Measurements from ENCODE around the gene C6orf141. TPM values are rescaled to one million over a fixed set of nuclear protein-coding genes. Genes with fewer than 3 reads are reported as not detected.

Gene C6orf141
- total and polyA plus RNA-seq, 2 of the 13 experiments (the other 11 are each of a cell fraction or from before 2014, with no cell fraction given) = 0.07 TPM; not detected in 1

DNA sequence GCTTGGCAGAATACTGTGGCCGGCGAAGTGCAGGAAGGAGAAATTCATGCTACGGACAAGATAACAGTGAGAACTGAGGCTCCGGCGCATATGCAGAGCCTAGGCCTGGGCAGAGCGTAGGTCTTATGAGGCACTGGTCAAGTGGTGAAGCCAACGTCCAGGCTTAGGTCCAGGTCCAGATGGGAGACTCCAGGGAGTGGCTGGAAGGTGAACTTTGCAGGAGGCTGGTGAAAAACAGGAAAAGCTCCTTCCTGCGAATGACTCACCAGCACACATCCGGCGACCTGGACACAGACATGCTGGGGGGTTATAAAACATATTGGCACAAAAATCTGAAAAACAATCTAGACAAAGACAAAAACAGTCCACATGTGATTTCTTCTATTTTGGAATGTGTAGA lies 15.4 kb downstream of the C6orf141 start (continued):
- TF ChIP-seq, protein P1, sequence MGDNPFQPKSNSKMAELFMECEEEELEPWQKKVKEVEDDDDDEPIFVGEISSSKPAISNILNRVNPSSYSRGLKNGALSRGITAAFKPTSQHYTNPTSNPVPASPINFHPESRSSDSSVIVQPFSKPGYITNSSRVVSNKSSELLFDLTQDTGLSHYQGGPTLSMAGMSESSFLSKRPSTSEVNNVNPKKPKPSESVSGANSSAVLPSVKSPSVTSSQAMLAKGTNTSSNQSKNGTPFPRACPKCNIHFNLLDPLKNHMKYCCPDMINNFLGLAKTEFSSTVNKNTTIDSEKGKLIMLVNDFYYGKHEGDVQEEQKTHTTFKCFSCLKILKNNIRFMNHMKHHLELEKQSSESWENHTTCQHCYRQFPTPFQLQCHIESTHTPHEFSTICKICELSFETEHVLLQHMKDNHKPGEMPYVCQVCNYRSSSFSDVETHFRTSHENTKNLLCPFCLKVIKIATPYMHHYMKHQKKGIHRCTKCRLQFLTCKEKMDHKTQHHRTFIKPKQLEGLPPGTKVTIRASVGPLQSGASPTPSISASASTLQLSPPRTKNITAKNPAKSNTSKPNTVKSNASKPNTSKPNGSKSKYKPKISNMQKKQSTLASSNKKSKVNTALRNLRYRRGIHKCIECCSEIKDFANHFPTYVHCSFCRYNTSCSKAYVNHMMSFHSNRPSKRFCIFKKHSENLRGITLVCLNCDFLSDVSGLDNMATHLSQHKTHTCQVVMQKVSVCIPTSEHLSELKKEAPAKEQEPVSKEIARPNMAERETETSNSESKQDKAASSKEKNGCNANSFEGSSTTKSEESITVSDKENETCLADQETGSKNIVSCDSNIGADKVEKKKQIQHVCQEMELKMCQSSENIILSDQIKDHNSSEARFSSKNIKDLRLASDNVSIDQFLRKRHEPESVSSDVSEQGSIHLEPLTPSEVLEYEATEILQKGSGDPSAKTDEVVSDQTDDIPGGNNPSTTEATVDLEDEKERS (CRISPR knock-in tag; IDR thresholded peaks at IDR 0.05) = no peak
- TF ChIP-seq ZIK1 (CRISPR knock-in tag; IDR thresholded peaks at IDR 0.05; ENCODE audit: borderline replicate concordance, low read depth) = no peak
- TF ChIP-seq, protein P2, sequence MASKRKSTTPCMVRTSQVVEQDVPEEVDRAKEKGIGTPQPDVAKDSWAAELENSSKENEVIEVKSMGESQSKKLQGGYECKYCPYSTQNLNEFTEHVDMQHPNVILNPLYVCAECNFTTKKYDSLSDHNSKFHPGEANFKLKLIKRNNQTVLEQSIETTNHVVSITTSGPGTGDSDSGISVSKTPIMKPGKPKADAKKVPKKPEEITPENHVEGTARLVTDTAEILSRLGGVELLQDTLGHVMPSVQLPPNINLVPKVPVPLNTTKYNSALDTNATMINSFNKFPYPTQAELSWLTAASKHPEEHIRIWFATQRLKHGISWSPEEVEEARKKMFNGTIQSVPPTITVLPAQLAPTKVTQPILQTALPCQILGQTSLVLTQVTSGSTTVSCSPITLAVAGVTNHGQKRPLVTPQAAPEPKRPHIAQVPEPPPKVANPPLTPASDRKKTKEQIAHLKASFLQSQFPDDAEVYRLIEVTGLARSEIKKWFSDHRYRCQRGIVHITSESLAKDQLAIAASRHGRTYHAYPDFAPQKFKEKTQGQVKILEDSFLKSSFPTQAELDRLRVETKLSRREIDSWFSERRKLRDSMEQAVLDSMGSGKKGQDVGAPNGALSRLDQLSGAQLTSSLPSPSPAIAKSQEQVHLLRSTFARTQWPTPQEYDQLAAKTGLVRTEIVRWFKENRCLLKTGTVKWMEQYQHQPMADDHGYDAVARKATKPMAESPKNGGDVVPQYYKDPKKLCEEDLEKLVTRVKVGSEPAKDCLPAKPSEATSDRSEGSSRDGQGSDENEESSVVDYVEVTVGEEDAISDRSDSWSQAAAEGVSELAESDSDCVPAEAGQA (IDR thresholded peaks at IDR 0.05; ENCODE audit: low read depth) = no peak
- TF ChIP-seq, protein P2 (CRISPR knock-in tag; IDR thresholded peaks at IDR 0.05; ENCODE audit: borderline replicate concordance) = no peak
- peak; percentile 86 for TF ChIP-seq FOSL2 (CRISPR knock-in tag; IDR thresholded peaks at IDR 0.05)
- TF ChIP-seq SP4 (CRISPR knock-in tag; IDR thresholded peaks at IDR 0.05) = no peak
- TF ChIP-seq, protein P3, sequence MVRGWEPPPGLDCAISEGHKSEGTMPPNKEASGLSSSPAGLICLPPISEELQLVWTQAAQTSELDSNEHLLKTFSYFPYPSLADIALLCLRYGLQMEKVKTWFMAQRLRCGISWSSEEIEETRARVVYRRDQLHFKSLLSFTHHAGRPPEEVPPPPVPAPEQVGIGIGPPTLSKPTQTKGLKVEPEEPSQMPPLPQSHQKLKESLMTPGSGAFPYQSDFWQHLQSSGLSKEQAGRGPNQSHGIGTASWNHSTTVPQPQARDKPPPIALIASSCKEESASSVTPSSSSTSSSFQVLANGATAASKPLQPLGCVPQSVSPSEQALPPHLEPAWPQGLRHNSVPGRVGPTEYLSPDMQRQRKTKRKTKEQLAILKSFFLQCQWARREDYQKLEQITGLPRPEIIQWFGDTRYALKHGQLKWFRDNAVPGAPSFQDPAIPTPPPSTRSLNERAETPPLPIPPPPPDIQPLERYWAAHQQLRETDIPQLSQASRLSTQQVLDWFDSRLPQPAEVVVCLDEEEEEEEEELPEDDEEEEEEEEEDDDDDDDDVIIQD (CRISPR knock-in tag; IDR thresholded peaks at IDR 0.05; ENCODE audit: low read depth) = 0 out of 2 replicates have a peak, but pooled peaks have one; percentile 42
- 0 out of 2 replicates have a peak, but pooled peaks have one; percentile 20 for TF ChIP-seq SAP130 (CRISPR knock-in tag; IDR thresholded peaks at IDR 0.05; ENCODE audit: low read depth)
- TF ChIP-seq, protein P4, sequence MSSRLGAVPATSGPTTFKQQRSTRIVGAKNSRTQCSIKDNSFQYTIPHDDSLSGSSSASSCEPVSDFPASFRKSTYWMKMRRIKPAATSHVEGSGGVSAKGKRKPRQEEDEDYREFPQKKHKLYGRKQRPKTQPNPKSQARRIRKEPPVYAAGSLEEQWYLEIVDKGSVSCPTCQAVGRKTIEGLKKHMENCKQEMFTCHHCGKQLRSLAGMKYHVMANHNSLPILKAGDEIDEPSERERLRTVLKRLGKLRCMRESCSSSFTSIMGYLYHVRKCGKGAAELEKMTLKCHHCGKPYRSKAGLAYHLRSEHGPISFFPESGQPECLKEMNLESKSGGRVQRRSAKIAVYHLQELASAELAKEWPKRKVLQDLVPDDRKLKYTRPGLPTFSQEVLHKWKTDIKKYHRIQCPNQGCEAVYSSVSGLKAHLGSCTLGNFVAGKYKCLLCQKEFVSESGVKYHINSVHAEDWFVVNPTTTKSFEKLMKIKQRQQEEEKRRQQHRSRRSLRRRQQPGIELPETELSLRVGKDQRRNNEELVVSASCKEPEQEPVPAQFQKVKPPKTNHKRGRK (CRISPR knock-in tag; IDR thresholded peaks at IDR 0.05) = no peak
- no peak for TF ChIP-seq KLF15 (CRISPR knock-in tag; IDR thresholded peaks at IDR 0.05; ENCODE audit: borderline replicate concordance)
- no peak for TF ChIP-seq KLF13 (CRISPR knock-in tag; IDR thresholded peaks at IDR 0.05)
- TF ChIP-seq, protein P5, sequence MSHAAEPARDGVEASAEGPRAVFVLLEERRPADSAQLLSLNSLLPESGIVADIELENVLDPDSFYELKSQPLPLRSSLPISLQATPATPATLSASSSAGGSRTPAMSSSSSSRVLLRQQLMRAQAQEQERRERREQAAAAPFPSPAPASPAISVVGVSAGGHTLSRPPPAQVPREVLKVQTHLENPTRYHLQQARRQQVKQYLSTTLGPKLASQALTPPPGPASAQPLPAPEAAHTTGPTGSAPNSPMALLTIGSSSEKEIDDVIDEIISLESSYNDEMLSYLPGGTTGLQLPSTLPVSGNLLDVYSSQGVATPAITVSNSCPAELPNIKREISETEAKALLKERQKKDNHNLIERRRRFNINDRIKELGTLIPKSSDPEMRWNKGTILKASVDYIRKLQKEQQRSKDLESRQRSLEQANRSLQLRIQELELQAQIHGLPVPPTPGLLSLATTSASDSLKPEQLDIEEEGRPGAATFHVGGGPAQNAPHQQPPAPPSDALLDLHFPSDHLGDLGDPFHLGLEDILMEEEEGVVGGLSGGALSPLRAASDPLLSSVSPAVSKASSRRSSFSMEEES (CRISPR knock-in tag; IDR thresholded peaks at IDR 0.05) = no peak
- TF ChIP-seq SUZ12 (IDR thresholded peaks at IDR 0.05; ENCODE audit: low read depth, low read length) = no peak
- no peak for TF ChIP-seq RFXANK (CRISPR knock-in tag; IDR thresholded peaks at IDR 0.05)

Measured in HepG2 (cell line).